Measurements from ENCODE around the gene ENOPH1. TPM values are rescaled to one million over a fixed set of nuclear protein-coding genes. Genes with fewer than 3 reads are reported as not detected.

ENOPH1 gene
- total and polyA plus RNA-seq, 2 of the 13 experiments (the other 11 are each of a cell fraction or from before 2014, with no cell fraction given): 15.5 to 64.3 TPM

- TF ChIP-seq ZNF276 (CRISPR knock-in tag; IDR thresholded peaks at IDR 0.05; ENCODE audit: low read depth) (no peak), ZNF800 (CRISPR knock-in tag; IDR thresholded peaks at IDR 0.05) (peak; percentile 61; the same call in 1 of the 2 replicates), HMG20B (CRISPR knock-in tag; conservative IDR thresholded peaks at IDR 0.05) (no peak), THAP11 (CRISPR knock-in tag; IDR thresholded peaks at IDR 0.05) (peak; percentile 71), ZNF674 (CRISPR knock-in tag; IDR thresholded peaks at IDR 0.05; ENCODE audit: low read depth) (0 out of 2 replicates have a peak, but pooled peaks have one; percentile 3), ARID3A (IDR thresholded peaks at IDR 0.05; ENCODE audit: low read depth, low read length) (no peak), IRF9 (CRISPR knock-in tag; IDR thresholded peaks at IDR 0.05; ENCODE audit: borderline replicate concordance) (0 out of 2 replicates have a peak, but pooled peaks have one; percentile 24), NFAT5 (CRISPR knock-in tag; IDR thresholded peaks at IDR 0.05) (peak; percentile 96), MXD4 (CRISPR knock-in tag; IDR thresholded peaks at IDR 0.05) (peak; percentile 97)
Observed at GRCh38 chr4:82430193-82430963, at the start of gene ENOPH1, which contains the start of gene HNRNPDL (continued).
